H1 (cell line): Measurements from ENCODE around the gene GADL1. TPM values are rescaled to one million over a fixed set of nuclear protein-coding genes. Genes with fewer than 3 reads are reported as not detected.

Experiments used
- BCL11A ChIP-seq, 2 experiments: IDR thresholded peaks; one replicate each; pipeline ENCODE4 v1.6.1; 2011; ENCODE audit warnings: low read depth in 2 of 2, low read length in 2 of 2, mild to moderate bottlenecking in 2 of 2
- CTBP2 ChIP-seq: IDR thresholded peaks from 2 replicates; pipeline ENCODE4 v1.7.0; 2011; ENCODE audit warnings: borderline replicate concordance, mild to moderate bottlenecking, moderate library complexity, mixed read lengths, low read length; ENCODE audit not compliant: insufficient read depth, insufficient read length
- RBBP5 ChIP-seq: IDR thresholded peaks from 2 replicates; pipeline ENCODE4 v1.7.1; 2012; ENCODE audit warnings: low read depth, mild to moderate bottlenecking, inconsistent platforms, low read length, moderate library complexity, borderline replicate concordance
- SP4 ChIP-seq: IDR thresholded peaks from 2 replicates; pipeline ENCODE4 v1.6.1; 2012; ENCODE audit warnings: low read length, inconsistent platforms
- polyA plus RNA-seq, 7 experiments: library from polyadenylated mRNA; depleted of rRNA in 3 of 7; stranded (reverse) in 5 of 7; unstranded in 2 of 7; fragments of >200 nt in 5 of 7; fragments of 200-250 nt in 2 of 7; gene quantifications; 1 replicate in 5 of 7; 2 replicates in 1 of 7; 4 replicates in 1 of 7; pipeline versions ENCODE4 v1.2.1 to v1.2.3, GENCODE V29; 2011 to 2013; ENCODE audit warnings: missing spikeins in 2 of 7, mixed read lengths in 2 of 7
- total RNA-seq: library from RNA; stranded (reverse); fragmentation: NEBNext Ultra II Directional; extraction: Animal tissue kit (Norgen Biotek cat#: 25700); gene quantifications from 2 replicates; pipeline ENCODE4 v1.2.1, GENCODE V29; 2021

GADL1 gene
- total and polyA plus RNA-seq, 2 of the 8 experiments (the other 6 are each of a cell fraction or from before 2014, with no cell fraction given) = 0.03 to 0.30 TPM

DNA sequence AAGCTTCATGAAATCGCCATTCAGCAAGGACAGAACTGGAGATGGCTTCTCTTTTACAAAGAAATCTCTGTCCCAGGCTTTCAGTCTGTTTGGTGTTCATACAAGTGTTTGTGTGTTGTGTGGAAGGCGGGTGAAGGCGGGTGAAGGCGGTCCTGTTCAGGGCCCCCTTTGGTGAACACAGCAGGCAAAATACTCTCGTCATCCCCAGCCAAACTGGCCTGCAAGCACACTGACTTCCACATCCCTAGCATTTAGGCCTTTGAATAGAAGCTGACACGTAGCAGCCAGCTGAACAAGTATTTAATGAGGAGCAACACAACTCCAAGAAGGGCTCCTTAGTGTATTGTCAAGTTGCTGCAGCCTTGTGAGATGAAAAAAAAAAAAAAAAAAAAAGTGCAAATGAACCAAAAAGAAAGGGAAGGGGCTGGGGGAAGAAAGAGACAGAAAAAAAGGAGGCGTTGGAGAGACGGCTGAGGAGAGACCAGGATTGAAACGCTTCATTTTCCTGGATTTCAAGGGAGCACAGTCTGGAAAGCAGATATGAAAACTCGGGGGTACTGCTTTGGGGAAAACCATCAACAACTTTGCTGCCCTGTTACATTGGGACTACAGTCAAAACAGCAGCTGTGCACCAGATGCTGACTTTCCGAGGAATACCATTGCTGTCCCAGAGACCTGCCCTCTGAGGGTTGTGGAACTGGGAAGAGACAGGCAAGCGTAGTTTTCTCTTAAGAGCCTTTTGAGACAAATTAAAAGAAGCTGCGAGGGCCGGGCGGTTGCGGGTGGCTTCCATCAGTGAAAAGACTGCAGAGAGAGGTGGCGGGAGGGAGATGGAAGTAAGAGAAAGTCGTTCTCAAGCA, 213.4 kb downstream of the GADL1 start (continued):
- TF ChIP-seq RBBP5 = no peak
- no peak for TF ChIP-seq SP4
- no peak for TF ChIP-seq CTBP2
- TF ChIP-seq BCL11A (IDR thresholded peaks at IDR 0.05; ENCODE audit: low read depth in 2 of 2, low read length in 2 of 2) = no peak
